K562 (cell line): ENCODE results near the gene EMC6. TPM values are rescaled to one million over a fixed set of nuclear protein-coding genes. Genes with fewer than 3 reads are reported as not detected.

Source experiments
- CBFA2T2 ChIP-seq: fragments of 450-650 bp; conservative IDR thresholded peaks from 2 replicates; pipeline ENCODE4 v1.6.1; 2017; ENCODE audit warnings: mild to moderate bottlenecking
- DPF2 ChIP-seq: fragments of 450-650 bp; IDR thresholded peaks from 2 replicates; pipeline ENCODE4 v1.6.1; 2016
- ESRRA ChIP-seq: fragments of 450-650 bp; IDR thresholded peaks from 2 replicates; pipeline ENCODE4 v1.6.1; 2014; ENCODE audit warnings: low read depth, mild to moderate bottlenecking, moderate library complexity, borderline replicate concordance
- HDAC1 ChIP-seq, 2 experiments: fragments of 450-650 bp; IDR thresholded peaks; 2 replicates each; pipeline ENCODE4 v1.6.1; 2016 to 2017; ENCODE audit warnings: inconsistent platforms in 1 of 2, mild to moderate bottlenecking in 1 of 2, moderate library complexity in 1 of 2
- IFI16 ChIP-seq: fragments of 250-450 bp; sonication (Bioruptor Pico); IDR thresholded peaks from 2 replicates; pipeline ENCODE4 v2.1.2; 2022; ENCODE audit warnings: mild to moderate bottlenecking, inconsistent platforms
- L3MBTL2 ChIP-seq: fragments of 450-650 bp; IDR thresholded peaks from 2 replicates; pipeline ENCODE4 v1.6.1; 2016; ENCODE audit warnings: mild to moderate bottlenecking, moderate library complexity
- MBD2 ChIP-seq: sonication (generic); IDR thresholded peaks from 2 replicates; pipeline ENCODE4 v1.6.1; 2016; ENCODE audit warnings: low read depth, borderline replicate concordance
- MTF1 ChIP-seq: fragments of 250-450 bp; sonication (Bioruptor Pico); IDR thresholded peaks from 2 replicates; pipeline ENCODE4 v1.9.0; 2021; ENCODE audit warnings: moderate library complexity, mild to moderate bottlenecking, inconsistent platforms, borderline replicate concordance
- NBN ChIP-seq: fragments of 450-650 bp; IDR thresholded peaks from 2 replicates; pipeline ENCODE4 v1.6.1; 2016; ENCODE audit warnings: low read depth, mild to moderate bottlenecking
- NCOA1 ChIP-seq: fragments of 450-650 bp; IDR thresholded peaks from 2 replicates; pipeline ENCODE4 v1.6.1; 2016; ENCODE audit warnings: low read depth
- NR4A1 ChIP-seq, 2 experiments: fragments of 250-450 bp in 1 of 2; fragments of 450-650 bp in 1 of 2; sonication (Bioruptor Pico) in 1 of 2; IDR thresholded peaks; 2 replicates each; pipeline versions ENCODE4 v1.4.0 to v1.6.1; 2016 to 2020; ENCODE audit warnings: mild to moderate bottlenecking in 2 of 2, missing compliant biosample characterization in 1 of 2, missing genetic modification characterization in 1 of 2, moderate library complexity in 1 of 2
- SMAD1 ChIP-seq: fragments of 150-350 bp; IDR thresholded peaks from 2 replicates; pipeline ENCODE4 v1.6.1; 2014; ENCODE audit warnings: low read length, low read depth; ENCODE audit not compliant: partially characterized antibody
- SMARCA4 ChIP-seq: fragments of 450-650 bp; IDR thresholded peaks from 2 replicates; pipeline ENCODE4 v1.6.1; 2016
- SOX6 ChIP-seq: fragments of 450-650 bp; IDR thresholded peaks from 2 replicates; pipeline ENCODE4 v1.6.1; 2014; ENCODE audit warnings: mild to moderate bottlenecking
- TCF3 ChIP-seq: sonication (generic); formaldehyde crosslinking; IDR thresholded peaks from 2 replicates; pipeline ENCODE4 v1.4.0; 2020; ENCODE audit warnings: mild to moderate bottlenecking, missing genetic modification reagents
- ZNF324 ChIP-seq: fragments of 250-450 bp; sonication (Bioruptor Pico); IDR thresholded peaks from 2 replicates; pipeline ENCODE4 v1.4.0; 2020; ENCODE audit warnings: mild to moderate bottlenecking
- ZNF668 ChIP-seq: fragments of 250-450 bp; sonication (Bioruptor Pico); IDR thresholded peaks from 2 replicates; pipeline ENCODE4 v1.8.0; 2022; ENCODE audit warnings: mild to moderate bottlenecking, inconsistent platforms
- polyA plus RNA-seq, 8 experiments: library from polyadenylated mRNA; depleted of rRNA in 4 of 8; stranded (reverse) in 5 of 8; unstranded in 3 of 8; fragments of >200 nt; fragmentation: Nextera tagmentation in 2 of 8; fragmentation: Illumina TruSeq in 1 of 8; extraction: Ambion mirVana in 2 of 8; extraction: Trizol in 1 of 8; gene quantifications; 2 replicates each; pipeline versions ENCODE4 v1.2.1 to v1.2.3, GENCODE V29; 2011 to 2014; ENCODE audit warnings: inconsistent platforms in 1 of 8, missing spikeins in 1 of 8
- total RNA-seq, 7 experiments: library from RNA; depleted of rRNA in 6 of 7; stranded (reverse); fragments of >200 nt in 6 of 7; fragmentation: Illumina TruSeq in 2 of 7; extraction: Trizol in 2 of 7; gene quantifications; 2 replicates each; pipeline versions ENCODE4 v1.2.1 to v1.2.3, GENCODE V29; 2011 to 2021; ENCODE audit warnings: low replicate concordance in 1 of 7
- TF ChIP-seq, protein P1 (sequence below): fragments of 450-650 bp; formaldehyde crosslinking; IDR thresholded peaks from 2 replicates; pipeline ENCODE4 v1.4.0; 2022; ENCODE audit warnings: missing genetic modification characterization
- TF ChIP-seq, protein P2 (sequence below): fragments of 250-450 bp; sonication (Bioruptor Pico); IDR thresholded peaks from 2 replicates; pipeline ENCODE4 v1.8.0; 2021; ENCODE audit warnings: moderate library complexity, mild to moderate bottlenecking, inconsistent platforms
- TF ChIP-seq, protein P3 (sequence below): fragments of 200-800 bp; sonication (Bioruptor generic); IDR thresholded peaks from 2 replicates; pipeline ENCODE4 v1.6.1; 2016; ENCODE audit warnings: missing genetic modification characterization, missing compliant biosample characterization
- TF ChIP-seq, protein P4 (sequence below): fragments of 250-450 bp; sonication (Bioruptor Pico); IDR thresholded peaks from 2 replicates; pipeline ENCODE4 v1.8.0; 2021; ENCODE audit warnings: borderline replicate concordance, mild to moderate bottlenecking, moderate library complexity; ENCODE audit not compliant: poor library complexity, severe bottlenecking
- TF ChIP-seq, protein P5 (sequence below): sonication (generic); IDR thresholded peaks from 2 replicates; pipeline ENCODE4 v1.6.1; 2016

Gene EMC6
- total and polyA plus RNA-seq, 9 of the 15 experiments (the other 6 are each of a cell fraction or from before 2014, with no cell fraction given) = 2.9 to 136 (median 24.9) TPM

DNA sequence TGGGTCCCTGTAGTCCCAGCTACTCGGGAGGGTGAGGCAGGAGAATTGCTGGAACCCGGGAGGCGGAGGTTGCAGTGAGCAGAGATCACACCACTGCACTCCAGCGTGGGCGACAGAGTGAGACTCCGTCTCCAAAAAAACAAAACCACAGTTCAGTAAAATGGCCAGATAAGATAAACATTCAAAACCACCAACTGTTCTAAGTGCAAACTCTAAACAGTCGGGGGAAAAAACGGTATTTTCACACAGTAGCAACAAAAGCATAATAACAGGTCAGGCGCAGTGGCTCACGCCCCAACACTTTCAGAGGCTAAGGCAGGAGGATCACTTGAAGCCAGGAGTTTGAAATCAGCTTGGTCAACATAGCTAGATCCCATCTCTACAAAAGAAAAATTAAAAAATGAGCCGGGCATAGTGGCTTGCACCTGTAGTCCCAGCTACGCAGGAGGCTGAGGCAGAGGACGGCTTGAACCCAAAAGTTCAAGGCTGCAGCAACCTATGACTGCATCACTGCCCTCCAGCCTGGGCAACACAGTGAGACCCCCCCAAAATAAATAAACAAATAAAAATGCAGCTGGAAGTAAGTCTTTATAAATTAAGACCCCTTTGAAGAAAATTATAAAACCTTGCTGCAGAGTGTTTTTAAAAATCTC is 44.3 kb downstream of the EMC6 start (continued):
- TF ChIP-seq CBFA2T2 (peak; percentile 54), L3MBTL2 (peak; percentile 61), ESRRA (peak; percentile 60; the same call in 1 of the 2 replicates), NR4A1 (CRISPR knock-in tag; IDR thresholded peaks at IDR 0.05) (no peak), NR4A1 (tag; IDR thresholded peaks at IDR 0.05) (no peak), ZNF668 (CRISPR knock-in tag) (no peak), SMARCA4 (peak; percentile 74), MTF1 (CRISPR knock-in tag) (no peak), SOX6 (peak; percentile 65; the same call in 1 of the 2 replicates), HDAC1 (IDR thresholded peaks at IDR 0.05) (peak in 1 of 2 experiments; percentile 59; a peak in 2 of 4 replicates), NBN (no peak), DPF2 (peak; percentile 80), TCF3 (CRISPR knock-in tag) (peak; percentile 73), IFI16 (CRISPR knock-in tag) (no peak), NCOA1 (0 out of 2 replicates have a peak, but pooled peaks have one; percentile 37), MBD2 (peak; percentile 19; the same call in 1 of the 2 replicates), ZNF324 (CRISPR knock-in tag) (no peak), SMAD1 (no peak)
- TF ChIP-seq, protein P1, sequence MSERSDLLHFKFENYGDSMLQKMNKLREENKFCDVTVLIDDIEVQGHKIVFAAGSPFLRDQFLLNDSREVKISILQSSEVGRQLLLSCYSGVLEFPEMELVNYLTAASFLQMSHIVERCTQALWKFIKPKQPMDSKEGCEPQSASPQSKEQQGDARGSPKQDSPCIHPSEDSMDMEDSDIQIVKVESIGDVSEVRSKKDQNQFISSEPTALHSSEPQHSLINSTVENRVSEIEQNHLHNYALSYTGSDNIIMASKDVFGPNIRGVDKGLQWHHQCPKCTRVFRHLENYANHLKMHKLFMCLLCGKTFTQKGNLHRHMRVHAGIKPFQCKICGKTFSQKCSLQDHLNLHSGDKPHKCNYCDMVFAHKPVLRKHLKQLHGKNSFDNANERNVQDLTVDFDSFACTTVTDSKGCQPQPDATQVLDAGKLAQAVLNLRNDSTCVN = no peak
- TF ChIP-seq, protein P2, sequence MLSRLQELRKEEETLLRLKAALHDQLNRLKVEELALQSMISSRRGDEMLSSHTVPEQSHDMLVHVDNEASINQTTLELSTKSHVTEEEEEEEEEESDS (CRISPR knock-in tag) = no peak
- TF ChIP-seq, protein P3, sequence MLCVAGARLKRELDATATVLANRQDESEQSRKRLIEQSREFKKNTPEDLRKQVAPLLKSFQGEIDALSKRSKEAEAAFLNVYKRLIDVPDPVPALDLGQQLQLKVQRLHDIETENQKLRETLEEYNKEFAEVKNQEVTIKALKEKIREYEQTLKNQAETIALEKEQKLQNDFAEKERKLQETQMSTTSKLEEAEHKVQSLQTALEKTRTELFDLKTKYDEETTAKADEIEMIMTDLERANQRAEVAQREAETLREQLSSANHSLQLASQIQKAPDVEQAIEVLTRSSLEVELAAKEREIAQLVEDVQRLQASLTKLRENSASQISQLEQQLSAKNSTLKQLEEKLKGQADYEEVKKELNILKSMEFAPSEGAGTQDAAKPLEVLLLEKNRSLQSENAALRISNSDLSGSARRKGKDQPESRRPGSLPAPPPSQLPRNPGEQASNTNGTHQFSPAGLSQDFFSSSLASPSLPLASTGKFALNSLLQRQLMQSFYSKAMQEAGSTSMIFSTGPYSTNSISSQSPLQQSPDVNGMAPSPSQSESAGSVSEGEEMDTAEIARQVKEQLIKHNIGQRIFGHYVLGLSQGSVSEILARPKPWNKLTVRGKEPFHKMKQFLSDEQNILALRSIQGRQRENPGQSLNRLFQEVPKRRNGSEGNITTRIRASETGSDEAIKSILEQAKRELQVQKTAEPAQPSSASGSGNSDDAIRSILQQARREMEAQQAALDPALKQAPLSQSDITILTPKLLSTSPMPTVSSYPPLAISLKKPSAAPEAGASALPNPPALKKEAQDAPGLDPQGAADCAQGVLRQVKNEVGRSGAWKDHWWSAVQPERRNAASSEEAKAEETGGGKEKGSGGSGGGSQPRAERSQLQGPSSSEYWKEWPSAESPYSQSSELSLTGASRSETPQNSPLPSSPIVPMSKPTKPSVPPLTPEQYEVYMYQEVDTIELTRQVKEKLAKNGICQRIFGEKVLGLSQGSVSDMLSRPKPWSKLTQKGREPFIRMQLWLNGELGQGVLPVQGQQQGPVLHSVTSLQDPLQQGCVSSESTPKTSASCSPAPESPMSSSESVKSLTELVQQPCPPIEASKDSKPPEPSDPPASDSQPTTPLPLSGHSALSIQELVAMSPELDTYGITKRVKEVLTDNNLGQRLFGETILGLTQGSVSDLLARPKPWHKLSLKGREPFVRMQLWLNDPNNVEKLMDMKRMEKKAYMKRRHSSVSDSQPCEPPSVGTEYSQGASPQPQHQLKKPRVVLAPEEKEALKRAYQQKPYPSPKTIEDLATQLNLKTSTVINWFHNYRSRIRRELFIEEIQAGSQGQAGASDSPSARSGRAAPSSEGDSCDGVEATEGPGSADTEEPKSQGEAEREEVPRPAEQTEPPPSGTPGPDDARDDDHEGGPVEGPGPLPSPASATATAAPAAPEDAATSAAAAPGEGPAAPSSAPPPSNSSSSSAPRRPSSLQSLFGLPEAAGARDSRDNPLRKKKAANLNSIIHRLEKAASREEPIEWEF (CRISPR knock-in tag) = no peak
- TF ChIP-seq, protein P4, sequence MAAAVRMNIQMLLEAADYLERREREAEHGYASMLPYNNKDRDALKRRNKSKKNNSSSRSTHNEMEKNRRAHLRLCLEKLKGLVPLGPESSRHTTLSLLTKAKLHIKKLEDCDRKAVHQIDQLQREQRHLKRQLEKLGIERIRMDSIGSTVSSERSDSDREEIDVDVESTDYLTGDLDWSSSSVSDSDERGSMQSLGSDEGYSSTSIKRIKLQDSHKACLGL (CRISPR knock-in tag) = no peak
- TF ChIP-seq, protein P5, sequence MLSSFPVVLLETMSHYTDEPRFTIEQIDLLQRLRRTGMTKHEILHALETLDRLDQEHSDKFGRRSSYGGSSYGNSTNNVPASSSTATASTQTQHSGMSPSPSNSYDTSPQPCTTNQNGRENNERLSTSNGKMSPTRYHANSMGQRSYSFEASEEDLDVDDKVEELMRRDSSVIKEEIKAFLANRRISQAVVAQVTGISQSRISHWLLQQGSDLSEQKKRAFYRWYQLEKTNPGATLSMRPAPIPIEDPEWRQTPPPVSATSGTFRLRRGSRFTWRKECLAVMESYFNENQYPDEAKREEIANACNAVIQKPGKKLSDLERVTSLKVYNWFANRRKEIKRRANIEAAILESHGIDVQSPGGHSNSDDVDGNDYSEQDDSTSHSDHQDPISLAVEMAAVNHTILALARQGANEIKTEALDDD = no peak
